Limb (tissue), 2 donors: Measurements from ENCODE around the gene BCL2L11.
"Not testable (repeated sequence)": the region's sequence is repeated elsewhere in the genome, so short reads cannot be mapped to it uniquely, and the experiment has no call there.

Experiments used
- DNase-seq, 2 donors: peaks; one replicate each; pipeline ENCODE4 v3.0.0-alpha.2; 2016; ENCODE audit errors: extremely low spot score in 2 of 2

Gene BCL2L11

GRCh38 chr2:111120253-111121027 is at the start of gene BCL2L11:
Gene BCL2L11 (plus strand): TSS chr2:111120914. CDS start chr2:111123746, 2,832 bp downstream.
- peak; percentile 91 to 95 for DNase-seq

GRCh38 chr2:111071600-111072171 is 49.0 kb upstream of the BCL2L11 start:
- DNase-seq = peak in 1 of 2 donors; percentile 2

- DNase-seq = no peak
Observed at GRCh38 chr2:111072220-111072871, 48.4 kb upstream of the BCL2L11 start.

GRCh38 chr2:111082659-111083058 is 38.1 kb upstream of the BCL2L11 start:
- DNase-seq = not testable (repeated sequence)

- no peak for DNase-seq
Observed at GRCh38 chr2:111091811-111092211, 28.9 kb upstream of the BCL2L11 start.

- DNase-seq = no peak
Observed at GRCh38 chr2:111094691-111095090, 26.0 kb upstream of the BCL2L11 start.

- no peak for DNase-seq
Observed at GRCh38 chr2:111095434-111095833, 25.3 kb upstream of the BCL2L11 start.

GRCh38 chr2:111099402-111099801 is 21.3 kb upstream of the BCL2L11 start:
- DNase-seq = no peak

- DNase-seq = no peak
Observed at GRCh38 chr2:111100087-111100764, 20.5 kb upstream of the BCL2L11 start.

- no peak for DNase-seq
Observed at GRCh38 chr2:111100765-111101162, 19.9 kb upstream of the BCL2L11 start.

- no peak for DNase-seq
Observed at GRCh38 chr2:111101592-111101991, 19.1 kb upstream of the BCL2L11 start.

- DNase-seq = no peak
Observed at GRCh38 chr2:111102216-111102615, 18.5 kb upstream of the BCL2L11 start.

- no peak for DNase-seq
Observed at GRCh38 chr2:111105926-111106325, 14.8 kb upstream of the BCL2L11 start.

GRCh38 chr2:111106706-111107105 is 14.0 kb upstream of the BCL2L11 start:
- DNase-seq = no peak

GRCh38 chr2:111108745-111109271 is 11.9 kb upstream of the BCL2L11 start:
- DNase-seq = no peak

GRCh38 chr2:111111101-111111755 is 9.5 kb upstream of the BCL2L11 start:
- no peak for DNase-seq

- DNase-seq = no peak
Observed at GRCh38 chr2:111113838-111114237, 6.9 kb upstream of the BCL2L11 start.

GRCh38 chr2:111116011-111116746 is 4.5 kb upstream of the BCL2L11 start:
- DNase-seq = no peak

GRCh38 chr2:111116843-111117597 is 3.7 kb upstream of the BCL2L11 start:
- peak; percentile 72 to 81 for DNase-seq
